GM18517 (cell line): ENCODE data around the gene NRL.
A peak's percentile ranks its signal among the peaks of the same experiment; 100 is the strongest.
"Not testable (repeated sequence)": the region's sequence is repeated elsewhere in the genome, so short reads cannot be mapped to it uniquely, and the experiment has no call there.

Source experiments
- ATAC-seq: cut with Tn5 transposase; IDR thresholded peaks from one replicate; pipeline ENCODE4 v1.9.1; 2021; ENCODE audit warnings: mild to moderate bottlenecking, moderate library complexity; ENCODE audit not compliant: unreplicated experiment

Gene NRL

GRCh38 chr14:24054646-24055045 is 60.1 kb downstream of the NRL start:
- no peak for ATAC-seq

- no peak for ATAC-seq
Observed at GRCh38 chr14:24054324-24054641, 60.5 kb downstream of the NRL start.

GRCh38 chr14:24053548-24054323 is 61.0 kb downstream of the NRL start:
- no peak for ATAC-seq

GRCh38 chr14:24052656-24053547 is 61.8 kb downstream of the NRL start:
- no peak for ATAC-seq

GRCh38 chr14:24051789-24052655 is 62.7 kb downstream of the NRL start, which contains the start of gene CARMIL3:
CARMIL3 (plus strand) TSS chr14:24052009; CDS start chr14:24052154, 145 bp downstream.
- ATAC-seq: peak; percentile 66

- ATAC-seq: peak; percentile 16
Observed at GRCh38 chr14:24051176-24051788, 63.5 kb downstream of the NRL start.

GRCh38 chr14:24050753-24051152 is 64.0 kb downstream of the NRL start:
- not testable (repeated sequence) for ATAC-seq

- ATAC-seq: not testable (repeated sequence)
Observed at GRCh38 chr14:24049002-24049401, 65.7 kb downstream of the NRL start.

- no peak for ATAC-seq
Observed at GRCh38 chr14:24042746-24043145, 72.0 kb downstream of the NRL start.

- no peak for ATAC-seq
Observed at GRCh38 chr14:24040692-24041091, 74.1 kb downstream of the NRL start.

GRCh38 chr14:24038686-24039085 is 76.1 kb downstream of the NRL start:
- no peak for ATAC-seq

- ATAC-seq: no peak
Observed at GRCh38 chr14:24037658-24038037, 77.1 kb downstream of the NRL start.

- peak; percentile 18 for ATAC-seq
Observed at GRCh38 chr14:24036963-24037657, 77.6 kb downstream of the NRL start.

- peak; percentile 59 for ATAC-seq
Observed at GRCh38 chr14:24036169-24036962, 78.4 kb downstream of the NRL start.

GRCh38 chr14:24035769-24036168 is 79.0 kb downstream of the NRL start:
- ATAC-seq: not testable (repeated sequence)

- no peak for ATAC-seq
Observed at GRCh38 chr14:24032727-24033418, 81.9 kb downstream of the NRL start.

GRCh38 chr14:24031331-24031730 is 83.4 kb downstream of the NRL start:
- ATAC-seq: not testable (repeated sequence)

GRCh38 chr14:24029687-24030086 is 85.1 kb downstream of the NRL start:
- ATAC-seq: not testable (repeated sequence)
